ENCODE data around the gene DMXL2.

DNA sequence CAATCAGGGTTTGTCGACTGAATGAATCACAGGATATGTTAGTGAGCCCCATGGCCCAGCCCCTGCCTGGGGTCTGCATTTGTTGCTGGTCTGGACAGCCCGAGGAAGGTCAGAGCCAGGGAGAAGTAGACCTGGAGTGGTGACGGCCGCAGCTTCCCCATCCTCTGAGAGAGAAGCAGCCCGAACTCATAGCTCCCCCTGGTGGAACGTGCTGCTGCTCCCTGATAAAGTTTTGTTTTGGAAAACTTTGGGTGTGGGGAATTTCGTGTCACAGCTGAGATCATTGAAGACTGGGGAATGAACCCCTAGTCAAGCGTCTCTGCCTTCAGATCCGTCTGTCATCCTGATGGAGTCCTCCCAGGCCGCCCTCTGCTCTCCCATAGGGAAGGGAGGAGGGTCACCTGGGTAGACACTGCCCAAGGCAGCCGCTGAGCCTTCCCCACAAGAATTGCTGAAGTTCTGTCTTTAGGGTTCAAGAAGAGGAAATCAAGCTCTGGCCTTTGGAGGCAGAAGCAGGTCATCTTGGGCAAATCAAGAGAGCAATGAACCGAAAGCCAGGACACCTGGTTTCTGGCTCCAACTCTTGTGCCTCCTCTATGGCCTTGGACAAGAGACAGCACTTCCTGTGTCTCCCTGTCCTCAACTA lies 220.6 kb downstream of the DMXL2 start:
- TF ChIP-seq GATA3 (IDR thresholded peaks at IDR 0.05; ENCODE audit: low read depth, low read length) (no peak), GATA2 (IDR thresholded peaks at IDR 0.05; ENCODE audit: low read depth, low read length) (no peak)
